Measurements from ENCODE around the gene FYB1. TPM values are rescaled to one million over a fixed set of nuclear protein-coding genes. Genes with fewer than 3 reads are reported as not detected.

FYB1 gene
- total and polyA plus RNA-seq, 2 of the 4 experiments (the other 2 are of a cell fraction) = not detected

DNA sequence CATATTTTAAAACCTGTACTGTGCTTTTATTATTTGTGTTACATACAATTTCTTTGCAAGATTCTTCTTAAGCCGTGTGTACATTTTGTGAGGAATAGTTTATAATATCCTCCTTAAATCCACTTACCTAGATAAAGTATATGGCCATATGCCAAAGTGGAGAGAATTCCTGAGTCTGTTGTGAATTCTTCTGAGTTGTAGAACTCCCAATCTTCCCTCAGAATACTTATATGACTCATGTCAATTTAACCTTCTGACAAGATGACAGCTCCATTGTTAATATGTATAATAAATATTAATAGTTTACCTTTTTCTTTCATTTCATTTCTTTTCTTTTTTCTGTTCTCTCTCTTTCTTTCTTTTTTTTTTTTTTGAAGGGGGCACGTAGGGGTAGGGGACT, 139.2 kb downstream of the FYB1 start:
- Histone ChIP-seq H3K4me1 (ENCODE audit: control insufficient read depth, insufficient read depth, low read length) (no peaks in the 10 kb centered on the region), H2BK120ac (ENCODE audit: low read depth, low read length) (no peak overlapping the region), H4K5ac (ENCODE audit: low read depth, low read length) (no peak overlapping the region), H3K27ac (ENCODE audit: insufficient read depth, low read length) (no peak overlapping the region), H3K9ac (ENCODE audit: low read depth, low read length) (no peak overlapping the region), H3K23ac (ENCODE audit: low read depth, low read length) (no peak overlapping the region), H3K4me2 (ENCODE audit: low read depth, low read length) (no peak overlapping the region), H2AFZ (replicated peaks; ENCODE audit: low read length, poor library complexity) (no peak overlapping the region), H4K20me1 (ENCODE audit: insufficient read depth, low read length) (no peaks in the 10 kb centered on the region), H3K27me3 (ENCODE audit: control insufficient read depth, insufficient read depth, low read length) (no peaks in the 10 kb centered on the region), H3K4ac (ENCODE audit: low read depth, low read length) (no peak overlapping the region), H2BK20ac (ENCODE audit: low read depth, low read length) (no peak overlapping the region), H2AK9ac (replicated peaks; ENCODE audit: low read depth, low read length, poor library complexity) (no peak overlapping the region), H3K9me3 (ENCODE audit: control insufficient read depth, insufficient read depth, low read length) (no peaks in the 10 kb centered on the region), H3K56ac (ENCODE audit: extremely low read depth, insufficient read depth, low read length) (no peak overlapping the region), H4K8ac (ENCODE audit: low read depth in 2 of 2, low read length in 2 of 2) (no peak overlapping the region), H2BK15ac (ENCODE audit: low read depth, low read length) (no peak overlapping the region), H2BK5ac (ENCODE audit: low read depth, low read length, poor library complexity, severe bottlenecking) (no peak overlapping the region), H4K91ac (ENCODE audit: insufficient read depth, low read depth, low read length) (no peak overlapping the region), H3K14ac (replicated peaks; ENCODE audit: low read depth, low read length) (no peak overlapping the region), H3K9me1 (ENCODE audit: insufficient read depth, low read length) (no peaks in the 10 kb centered on the region), H3K79me1 (ENCODE audit: low read depth in 1 of 2, low read length in 2 of 2) (peaks cover 2 to 3% of the 10 kb centered on the region in 2 experiments; a peak in 1 of 4 replicates), H3K36me3 (ENCODE audit: control insufficient read depth, insufficient read depth, low read length) (no peaks in the 10 kb centered on the region), H3K18ac (ENCODE audit: low read depth, low read length) (no peak overlapping the region), H3K4me3 (ENCODE audit: insufficient read depth, low read depth, low read length) (no peak overlapping the region), H2AK5ac (ENCODE audit: low read depth, low read length) (no peak overlapping the region)
- POLR2A ChIA-PET (ENCODE audit: unreplicated experiment) = no interaction called here
- CTCF ChIA-PET = interaction anchor here (0.6 to 1.7 kb wide), 7 partner anchors 10 to 956 kb away, joined by 4 to 7 read pairs (median 5); no protein-coding TSS in a partner anchor
- DNase-seq (no peak), ATAC-seq (ENCODE audit: low read depth) (no peak)
- intact Hi-C loops (cut with micrococcal nuclease) = loop anchor here (1.0 kb wide), 1 partner anchor 86 kb away; no protein-coding TSS in a partner anchor
- dilution Hi-C loops (cut with HindIII; ENCODE audit: low sequenced_read_pairs, unreplicated experiment) = no loop called here
- TF ChIP-seq BHLHE40 (IDR thresholded peaks at IDR 0.05; ENCODE audit: low read depth, low read length) = no peak
- TF ChIP-seq MXI1 (IDR thresholded peaks at IDR 0.05; ENCODE audit: borderline replicate concordance, low read depth, low read length) = no peak
- no peak for TF ChIP-seq FOS (IDR thresholded peaks at IDR 0.05; ENCODE audit: low read depth, low read length)
- TF ChIP-seq, protein P1, sequence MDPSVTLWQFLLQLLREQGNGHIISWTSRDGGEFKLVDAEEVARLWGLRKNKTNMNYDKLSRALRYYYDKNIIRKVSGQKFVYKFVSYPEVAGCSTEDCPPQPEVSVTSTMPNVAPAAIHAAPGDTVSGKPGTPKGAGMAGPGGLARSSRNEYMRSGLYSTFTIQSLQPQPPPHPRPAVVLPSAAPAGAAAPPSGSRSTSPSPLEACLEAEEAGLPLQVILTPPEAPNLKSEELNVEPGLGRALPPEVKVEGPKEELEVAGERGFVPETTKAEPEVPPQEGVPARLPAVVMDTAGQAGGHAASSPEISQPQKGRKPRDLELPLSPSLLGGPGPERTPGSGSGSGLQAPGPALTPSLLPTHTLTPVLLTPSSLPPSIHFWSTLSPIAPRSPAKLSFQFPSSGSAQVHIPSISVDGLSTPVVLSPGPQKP (IDR thresholded peaks at IDR 0.05; ENCODE audit: borderline replicate concordance, low read depth, low read length) = no peak
- WGBS, 2 experiments (ENCODE audit: extremely low coverage in 2 of 2, insufficient read length in 1 of 2) = no CpG with 5 or more reads among the region's 2 CpGs
- in situ Hi-C loops (cut with MboI; ENCODE audit: low sequenced_read_pairs) = no loop called here
- BruUV-seq (replicated peaks) = no TSS peak
